PC-3 (cell line): ENCODE data around the gene LRRFIP1. TPM values are rescaled to one million over a fixed set of nuclear protein-coding genes. Genes with fewer than 3 reads are reported as not detected.

ENCODE experiments used
- ATAC-seq: fragments of 200-7000 bp; cut with Tn5 transposase; 2 replicates; pipeline ENCODE4 v1.9.1; 2020; ENCODE audit warnings: mild to moderate bottlenecking, moderate library complexity
- BruUV-seq: library from RNA; stranded (reverse); fragments of 400-500 nt; replicated peaks from 2 replicates; lab custom pipeline; 2021; lab: Mats Ljungman, UMichigan
- CTCF ChIA-PET: fragments of 300-600 bp; sonication (Branson Sonifier 250); formaldehyde crosslinking; loops from one replicate; lab custom pipeline; 2022; ENCODE audit warnings: antibody characterized with exemption; lab: Charles Lee
- POLR2A ChIA-PET: fragments of 300-600 bp; sonication (Branson Sonifier 250); formaldehyde crosslinking; loops from one replicate; lab custom pipeline; 2022; ENCODE audit warnings: antibody characterized with exemption; ENCODE audit not compliant: unreplicated experiment; lab: Charles Lee
- DNase-seq: peaks from one replicate; pipeline ENCODE4 v3.0.0-alpha.2; 2015
- H2AFZ ChIP-seq: fragments of 300-600 bp; sonication (generic); 2 replicates; pipeline ENCODE4 v1.6.0; 2016; ENCODE audit warnings: antibody characterized with exemption, low read length
- H3F3A ChIP-seq: fragments of 300-600 bp; sonication (generic); one replicate; pipeline ENCODE4 v1.6.0; 2017; ENCODE audit warnings: antibody characterized with exemption, low read length, control low read depth, mild to moderate bottlenecking; ENCODE audit not compliant: unreplicated experiment
- H3K27ac ChIP-seq: fragments of 300-600 bp; sonication (generic); 2 replicates; pipeline ENCODE4 v1.5.1; 2016; ENCODE audit warnings: mild to moderate bottlenecking, low read length
- H3K27me3 ChIP-seq: fragments of 300-600 bp; sonication (generic); 2 replicates; pipeline ENCODE4 v1.6.1; 2016; ENCODE audit warnings: low read length, mixed read lengths
- H3K36me3 ChIP-seq: fragments of 300-600 bp; sonication (generic); 2 replicates; pipeline ENCODE4 v1.6.1; 2016; ENCODE audit warnings: low read depth, mixed run types, low read length, mixed read lengths
- H3K4me1 ChIP-seq: fragments of 300-600 bp; sonication (generic); 2 replicates; pipeline ENCODE4 v1.5.1; 2016; ENCODE audit warnings: low read length; ENCODE audit not compliant: insufficient read depth
- H3K4me2 ChIP-seq: fragments of 300-600 bp; sonication (generic); 2 replicates; pipeline ENCODE4 v1.6.0; 2016; ENCODE audit warnings: low read length
- H3K4me3 ChIP-seq: fragments of 300-600 bp; sonication (generic); 2 replicates; pipeline ENCODE4 v1.5.1; 2016; ENCODE audit warnings: mild to moderate bottlenecking, low read length, mixed read lengths
- H3K79me2 ChIP-seq: fragments of 300-600 bp; sonication (generic); 2 replicates; pipeline ENCODE4 v1.6.1; 2017; ENCODE audit warnings: low read length, mixed read lengths
- H3K9ac ChIP-seq: fragments of 300-600 bp; sonication (generic); 2 replicates; pipeline ENCODE4 v1.6.0; 2016; ENCODE audit warnings: mild to moderate bottlenecking, low read length
- H3K9me2 ChIP-seq: fragments of 300-600 bp; sonication (generic); replicated peaks from 2 replicates; pipeline ENCODE4 v1.6.1; 2016; ENCODE audit warnings: mixed run types, low read length, mixed read lengths
- H3K9me3 ChIP-seq: fragments of 300-600 bp; sonication (generic); 2 replicates; pipeline ENCODE4 v1.6.1; 2016; ENCODE audit warnings: low read length, mixed read lengths
- H4K20me1 ChIP-seq: fragments of 300-600 bp; sonication (generic); 2 replicates; pipeline ENCODE4 v1.6.1; 2016; ENCODE audit warnings: low read length, mixed read lengths
- EZH2 ChIP-seq: fragments of 300-600 bp; sonication (generic); IDR thresholded peaks from one replicate; pipeline ENCODE4 v1.6.1; 2017; ENCODE audit warnings: antibody characterized with exemption, mild to moderate bottlenecking, low read length; ENCODE audit not compliant: unreplicated experiment
- EZH2phosphoT487 ChIP-seq: fragments of 300-600 bp; sonication (generic); IDR thresholded peaks from 2 replicates; pipeline ENCODE4 v1.6.1; 2018; ENCODE audit warnings: mild to moderate bottlenecking, antibody characterized with exemption, low read length, borderline replicate concordance
- intact Hi-C: fragments of 100-400 bp; cut with micrococcal nuclease; formaldehyde crosslinking; loops from 2 replicates; pipeline ENCODE4 v1.9.0; 2023
- total RNA-seq: library from RNA; depleted of rRNA; stranded (reverse); fragments of >200 nt; gene quantifications from 2 replicates; pipeline ENCODE4 v1.2.3, GENCODE V29; 2014
- TF ChIP-seq, protein P1 (sequence below): fragments of 300-600 bp; sonication (generic); conservative IDR thresholded peaks from 2 replicates; pipeline ENCODE4 v1.5.1; 2017; ENCODE audit warnings: antibody characterized with exemption, low read depth, mild to moderate bottlenecking, low read length

LRRFIP1 gene
- total RNA-seq, 1 experiment from 2014 or later = 87.8 TPM

DNA sequence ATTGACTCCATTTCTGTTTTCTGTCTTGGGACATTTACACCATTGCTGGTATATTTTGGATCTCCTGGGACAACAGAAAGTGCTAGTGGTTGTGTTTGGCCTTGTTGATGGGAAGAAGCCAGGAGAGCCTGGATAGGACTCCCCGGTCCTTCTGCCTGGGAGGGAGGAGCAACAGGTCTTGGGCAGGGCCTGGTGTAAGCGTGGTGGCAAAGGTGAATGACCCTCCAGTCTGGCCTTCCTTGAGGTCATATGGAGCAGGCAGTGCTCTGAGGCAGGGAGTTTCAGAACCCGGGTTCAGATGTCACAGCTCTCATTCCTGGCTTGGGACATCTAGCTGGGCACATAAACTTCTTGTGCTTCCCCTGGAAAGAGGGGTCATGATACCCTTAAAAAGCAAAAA lies 115.2 kb downstream of the LRRFIP1 start:
- TF ChIP-seq, protein P1, sequence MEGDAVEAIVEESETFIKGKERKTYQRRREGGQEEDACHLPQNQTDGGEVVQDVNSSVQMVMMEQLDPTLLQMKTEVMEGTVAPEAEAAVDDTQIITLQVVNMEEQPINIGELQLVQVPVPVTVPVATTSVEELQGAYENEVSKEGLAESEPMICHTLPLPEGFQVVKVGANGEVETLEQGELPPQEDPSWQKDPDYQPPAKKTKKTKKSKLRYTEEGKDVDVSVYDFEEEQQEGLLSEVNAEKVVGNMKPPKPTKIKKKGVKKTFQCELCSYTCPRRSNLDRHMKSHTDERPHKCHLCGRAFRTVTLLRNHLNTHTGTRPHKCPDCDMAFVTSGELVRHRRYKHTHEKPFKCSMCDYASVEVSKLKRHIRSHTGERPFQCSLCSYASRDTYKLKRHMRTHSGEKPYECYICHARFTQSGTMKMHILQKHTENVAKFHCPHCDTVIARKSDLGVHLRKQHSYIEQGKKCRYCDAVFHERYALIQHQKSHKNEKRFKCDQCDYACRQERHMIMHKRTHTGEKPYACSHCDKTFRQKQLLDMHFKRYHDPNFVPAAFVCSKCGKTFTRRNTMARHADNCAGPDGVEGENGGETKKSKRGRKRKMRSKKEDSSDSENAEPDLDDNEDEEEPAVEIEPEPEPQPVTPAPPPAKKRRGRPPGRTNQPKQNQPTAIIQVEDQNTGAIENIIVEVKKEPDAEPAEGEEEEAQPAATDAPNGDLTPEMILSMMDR = no peak
- TF ChIP-seq EZH2phosphoT487 (no peak), EZH2 (no peak)
- Histone ChIP-seq H3K27ac (no peak overlapping the region), H3K36me3 (peaks cover 13% of the 10 kb centered on the region), H3K4me1 (peaks cover 31% of the 10 kb centered on the region), H3F3A (no peaks in the 10 kb centered on the region), H3K9ac (no peak overlapping the region), H3K27me3 (no peaks in the 10 kb centered on the region), H3K9me3 (no peaks in the 10 kb centered on the region), H3K9me2 (no peaks in the 10 kb centered on the region), H3K4me3 (no peak overlapping the region), H2AFZ (no peak overlapping the region), H4K20me1 (no peaks in the 10 kb centered on the region), H3K4me2 (peak overlapping the region; percentile 4; the same call in 1 of the 2 replicates), H3K79me2 (peaks cover 61% of the 10 kb centered on the region)
- intact Hi-C loops = no loop called here
- no peak for DNase-seq
- ATAC-seq = no peak
- ChIA-PET POLR2A (no interaction called here), CTCF (interaction anchor here (0.6 kb wide), 1 partner anchor 70 kb away, joined by 5 read pairs; no protein-coding TSS in a partner anchor)
- no TSS peak for BruUV-seq

DNA sequence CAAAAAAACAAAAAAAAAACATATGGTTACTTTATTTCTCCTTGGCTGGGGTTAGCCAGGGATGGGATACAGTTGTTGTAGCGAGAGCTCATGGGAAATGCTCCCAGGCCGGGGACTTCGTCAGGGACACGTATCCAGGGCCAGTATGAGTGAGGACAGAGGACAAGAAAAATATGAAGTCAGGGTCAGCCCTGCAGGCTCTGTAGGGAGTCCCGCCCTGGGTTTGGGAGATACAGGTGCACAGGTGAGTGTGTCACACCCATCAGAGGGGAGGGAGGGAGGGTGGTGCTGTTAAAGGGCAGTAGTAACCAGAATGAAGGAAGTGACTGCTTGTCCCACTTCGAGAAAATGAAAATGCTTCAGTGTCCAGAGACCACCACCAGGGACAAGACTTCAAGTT lies 115.6 kb downstream of the LRRFIP1 start:
- H3K4me2 ChIP-seq = peak overlapping the region; percentile 69
- no peaks in the 10 kb centered on the region for H3K9me3 ChIP-seq
- no peak overlapping the region for H3K9ac ChIP-seq
- ChIA-PET CTCF (interaction anchor here (0.8 kb wide), 2 partner anchors 69 to 70 kb away, joined by 3 read pairs; no protein-coding TSS in a partner anchor), POLR2A (interaction anchor here (0.5 kb wide), 1 partner anchor 153 kb away, joined by 3 read pairs; the partner anchor contains the start of gene RAB17)
- peaks cover 9% of the 10 kb centered on the region for H3K36me3 ChIP-seq
- DNase-seq (no peak), ATAC-seq (no peak)
- TF ChIP-seq EZH2 (no peak), EZH2phosphoT487 (no peak)
- TF ChIP-seq, protein P1 = no peak
- H3F3A ChIP-seq = no peaks in the 10 kb centered on the region
- H3K4me1 ChIP-seq = peaks cover 31% of the 10 kb centered on the region
- no TSS peak for BruUV-seq
- no peak overlapping the region for H3K4me3 ChIP-seq
- no peaks in the 10 kb centered on the region for H4K20me1 ChIP-seq
- H3K27me3 ChIP-seq = no peaks in the 10 kb centered on the region
- peak overlapping the region; percentile 65 for H3K27ac ChIP-seq
- intact Hi-C loops = no loop called here
- peaks cover 61% of the 10 kb centered on the region for H3K79me2 ChIP-seq
- no peak overlapping the region for H2AFZ ChIP-seq
- H3K9me2 ChIP-seq = no peaks in the 10 kb centered on the region

DNA sequence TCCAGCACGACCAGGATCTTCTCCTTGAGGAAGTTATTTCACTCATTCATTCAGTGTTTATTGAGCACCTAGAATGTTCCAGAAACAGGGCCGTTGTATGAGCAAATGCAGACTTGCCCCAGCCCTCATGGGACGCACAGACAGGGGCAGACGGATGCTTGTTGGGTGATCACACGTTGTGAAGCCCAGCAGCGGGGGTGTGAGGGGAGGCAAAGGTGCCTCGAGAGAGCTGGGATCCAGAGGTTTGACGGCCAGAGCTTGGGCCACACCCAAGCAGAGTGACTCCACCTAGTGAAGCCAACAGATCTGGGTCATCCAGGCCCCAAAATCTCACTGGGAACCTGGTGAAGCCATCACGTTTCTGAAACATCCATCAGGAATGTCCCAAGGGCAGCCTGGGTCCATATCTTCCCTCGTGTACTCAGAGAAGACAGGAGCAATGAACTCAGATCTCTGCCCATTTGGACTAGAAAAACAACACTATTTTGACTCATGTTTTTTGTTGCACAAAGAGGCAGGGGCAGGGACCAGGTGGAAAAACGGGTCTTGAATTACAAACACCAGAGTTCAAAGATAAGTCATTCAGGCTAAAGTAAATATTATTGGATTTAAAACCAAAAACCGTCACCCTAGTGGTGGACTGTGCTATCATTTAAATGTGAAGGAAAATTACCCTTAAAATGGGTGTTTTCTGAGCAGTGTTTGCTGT lies 116.3 kb downstream of the LRRFIP1 start:
- Histone ChIP-seq H2AFZ (no peak overlapping the region), H3K36me3 (peaks cover 7% of the 10 kb centered on the region), H3K27me3 (no peaks in the 10 kb centered on the region), H3K4me2 (peak overlapping the region; percentile 69), H4K20me1 (no peaks in the 10 kb centered on the region), H3K4me1 (peaks cover 31% of the 10 kb centered on the region), H3K9ac (no peak overlapping the region), H3K9me3 (no peaks in the 10 kb centered on the region), H3F3A (no peaks in the 10 kb centered on the region), H3K27ac (peak overlapping the region; percentile 65), H3K9me2 (no peaks in the 10 kb centered on the region), H3K79me2 (peaks cover 60% of the 10 kb centered on the region), H3K4me3 (peak overlapping the region; percentile 27; the same call in 1 of the 2 replicates)
- CTCF ChIA-PET = interaction anchor here (0.8 to 2.0 kb wide), 3 partner anchors 57 to 70 kb away, joined by 3 to 9 read pairs (median 3); no protein-coding TSS in a partner anchor
- ATAC-seq (peak; percentile 68), DNase-seq (peak; percentile 84)
- POLR2A ChIA-PET = interaction anchor here (0.5 kb wide), 1 partner anchor 153 kb away, joined by 3 read pairs; the partner anchor contains the start of gene RAB17
- no TSS peak for BruUV-seq
- intact Hi-C loops = loop anchor here (2.0 kb wide), 1 partner anchor 51 kb away; no protein-coding TSS in a partner anchor
- TF ChIP-seq EZH2 (no peak), EZH2phosphoT487 (no peak)
- TF ChIP-seq, protein P1 = peak; percentile 50; the same call in 1 of the 2 replicates
